H1 (cell line): ENCODE results near the gene TSC1. TPM values are rescaled to one million over a fixed set of nuclear protein-coding genes. Genes with fewer than 3 reads are reported as not detected.

Source experiments
- CTCF ChIA-PET: fragments of 300-600 bp; sonication (Branson Sonifier 250); formaldehyde crosslinking; loops from one replicate; lab custom pipeline; 2021; ENCODE audit not compliant: partially characterized antibody; lab: Charles Lee
- POLR2A ChIA-PET: fragments of 300-600 bp; sonication (Branson Sonifier 250); formaldehyde crosslinking; loops from one replicate; lab custom pipeline; 2021; ENCODE audit warnings: inconsistent platforms; ENCODE audit not compliant: partially characterized antibody; lab: Charles Lee
- DNase-seq, 2 experiments: peaks; one replicate each; pipeline versions ENCODE4 v3.0.0 to v3.0.0-alpha.2; 2010 to 2022; ENCODE audit warnings: low spot score in 2 of 2, low read depth in 1 of 2, mixed read lengths in 1 of 2
- FAIRE-seq: peaks from 2 replicates; lab custom pipeline; 2011; peaks lifted over from hg19 to GRCh38; lab: Jason Lieb, UNC
- H2AFZ ChIP-seq: 2 replicates; pipeline ENCODE4 v1.8.1; 2012; ENCODE audit warnings: low read length, inconsistent platforms
- H2AK5ac ChIP-seq: 2 replicates; pipeline ENCODE4 v1.6.1; 2013; ENCODE audit warnings: low read depth, low read length
- H2BK120ac ChIP-seq: replicated peaks from 2 replicates; pipeline ENCODE3; 2013; ENCODE audit warnings: low read depth, low read length, inconsistent platforms
- H2BK12ac ChIP-seq: 2 replicates; pipeline ENCODE4 v1.6.1; 2013; ENCODE audit warnings: low read depth, low read length
- H2BK15ac ChIP-seq: 2 replicates; pipeline ENCODE4 v1.6.1; 2013; ENCODE audit warnings: low read length
- H2BK20ac ChIP-seq: 2 replicates; pipeline ENCODE4 v1.6.1; 2013; ENCODE audit warnings: low read length
- H2BK5ac ChIP-seq: 2 replicates; pipeline ENCODE4 v1.6.1; 2013; ENCODE audit warnings: low read depth, low read length
- H3K14ac ChIP-seq: 2 replicates; pipeline ENCODE4 v1.6.1; 2013; ENCODE audit warnings: inconsistent platforms; ENCODE audit not compliant: insufficient read length
- H3K18ac ChIP-seq: 2 replicates; pipeline ENCODE4 v1.6.1; 2013; ENCODE audit warnings: low read length; ENCODE audit errors: extremely low read depth
- H3K23ac ChIP-seq: 2 replicates; pipeline ENCODE4 v1.6.1; 2013; ENCODE audit warnings: inconsistent platforms; ENCODE audit not compliant: insufficient read length
- H3K23me2 ChIP-seq: 2 replicates; pipeline ENCODE4 v1.6.1; 2013; ENCODE audit warnings: low read depth, low read length
- H3K27ac ChIP-seq: 2 replicates; pipeline ENCODE4 v1.6.1; 2011; ENCODE audit warnings: low read depth, low read length, inconsistent platforms
- H3K27me3 ChIP-seq, 4 experiments: replicated peaks in 1 of 4; 1 replicate in 1 of 4; 2 replicates in 3 of 4; pipeline versions ENCODE4 v1.6.1 to v1.8.1; 2011 to 2013; ENCODE audit warnings: low read length in 3 of 4, mild to moderate bottlenecking in 3 of 4, inconsistent platforms in 2 of 4, mixed read lengths in 2 of 4, moderate library complexity in 1 of 4; ENCODE audit not compliant: control insufficient read depth in 3 of 4, insufficient read depth in 3 of 4; ENCODE audit errors: extremely low read depth in 1 of 4
- H3K36me3 ChIP-seq, 4 experiments: 2 replicates each; pipeline versions ENCODE4 v1.6.1 to v1.8.1; 2011 to 2013; ENCODE audit warnings: mild to moderate bottlenecking in 4 of 4, low read length in 3 of 4, moderate library complexity in 2 of 4, control low read depth in 1 of 4, inconsistent platforms in 1 of 4; ENCODE audit not compliant: insufficient read depth in 4 of 4, control insufficient read depth in 2 of 4
- H3K4ac ChIP-seq: replicated peaks from 2 replicates; pipeline ENCODE3; 2013; ENCODE audit warnings: low read length, low read depth, mixed read lengths, inconsistent platforms; ENCODE audit not compliant: insufficient read length
- H3K4me1 ChIP-seq, 4 experiments: replicated peaks in 1 of 4; 1 replicate in 1 of 4; 2 replicates in 3 of 4; pipeline versions ENCODE4 v1.6.1 to v1.8.1; 2011 to 2013; ENCODE audit warnings: low read length in 3 of 4, inconsistent platforms in 2 of 4, mixed read lengths in 1 of 4; ENCODE audit not compliant: insufficient read depth in 4 of 4, control insufficient read depth in 3 of 4
- H3K4me2 ChIP-seq, 2 experiments: 2 replicates each; pipeline versions ENCODE4 v1.6.1 to v1.8.1; 2011 to 2013; ENCODE audit warnings: low read depth in 2 of 2, low read length in 2 of 2, control low read depth in 1 of 2, inconsistent platforms in 1 of 2, mild to moderate bottlenecking in 1 of 2; ENCODE audit not compliant: insufficient read depth in 1 of 2
- H3K4me3 ChIP-seq, 4 experiments: fragments of 200-600, 300-600 bp in 1 of 4; sonication (generic), shearing (Covaris generic), sonication (Bioruptor Twin) in 1 of 4; 2 replicates each; pipeline versions ENCODE4 v1.5.1 to v1.8.1; 2011 to 2016; ENCODE audit warnings: low read length in 4 of 4, low read depth in 3 of 4, control low read depth in 2 of 4, inconsistent platforms in 2 of 4, mild to moderate bottlenecking in 2 of 4, mixed read lengths in 1 of 4, moderate library complexity in 1 of 4; ENCODE audit not compliant: insufficient read depth in 2 of 4; ENCODE audit errors: extremely low read depth in 1 of 4
- H3K56ac ChIP-seq: replicated peaks from 2 replicates; pipeline ENCODE3; 2013; ENCODE audit warnings: low read depth, mild to moderate bottlenecking, mixed read lengths, low read length, inconsistent platforms; ENCODE audit not compliant: insufficient read length
- H3K79me1 ChIP-seq: 2 replicates; pipeline ENCODE4 v1.6.1; 2013; ENCODE audit warnings: low read depth, low read length, control low read depth
- H3K79me2 ChIP-seq, 2 experiments: 2 replicates each; pipeline versions ENCODE4 v1.6.1 to v1.8.1; 2012 to 2013; ENCODE audit warnings: low read length in 2 of 2, mild to moderate bottlenecking in 2 of 2, inconsistent platforms in 1 of 2; ENCODE audit not compliant: insufficient read depth in 2 of 2, control insufficient read depth in 1 of 2
- H3K9ac ChIP-seq, 4 experiments: replicated peaks in 1 of 4; 1 replicate in 1 of 4; 2 replicates in 3 of 4; pipeline versions ENCODE4 v1.6.1 to v1.8.1; 2011 to 2013; ENCODE audit warnings: low read depth in 3 of 4, low read length in 3 of 4, control low read depth in 2 of 4, mild to moderate bottlenecking in 2 of 4, moderate library complexity in 2 of 4, inconsistent platforms in 1 of 4; ENCODE audit errors: extremely low read depth in 1 of 4
- H3K9me3 ChIP-seq, 2 experiments: 2 replicates each; pipeline versions ENCODE4 v1.6.1 to v1.8.1; 2012 to 2013; ENCODE audit warnings: mild to moderate bottlenecking in 2 of 2, moderate library complexity in 2 of 2, control low read depth in 1 of 2, inconsistent platforms in 1 of 2, low read depth in 1 of 2, low read length in 1 of 2, mixed read lengths in 1 of 2; ENCODE audit not compliant: insufficient read depth in 2 of 2
- H4K20me1 ChIP-seq, 2 experiments: replicated peaks in 1 of 2; 2 replicates each; pipeline versions ENCODE3 to v1.8.1; 2011 to 2013; ENCODE audit warnings: inconsistent platforms in 2 of 2, low read length in 2 of 2, mild to moderate bottlenecking in 1 of 2; ENCODE audit not compliant: insufficient read depth in 2 of 2, control insufficient read depth in 1 of 2
- H4K5ac ChIP-seq: 2 replicates; pipeline ENCODE4 v1.6.1; 2013; ENCODE audit warnings: low read length, low read depth, mixed read lengths, inconsistent platforms; ENCODE audit not compliant: insufficient read length
- H4K8ac ChIP-seq: 2 replicates; pipeline ENCODE4 v1.8.0; 2013; ENCODE audit warnings: mild to moderate bottlenecking, moderate library complexity, low read length, inconsistent platforms; ENCODE audit not compliant: insufficient read depth; ENCODE audit errors: extremely low read depth
- H4K91ac ChIP-seq: replicated peaks from 2 replicates; pipeline ENCODE3; 2013; ENCODE audit warnings: low read length, mixed read lengths, inconsistent platforms; ENCODE audit not compliant: insufficient read length
- BRCA1 ChIP-seq: IDR thresholded peaks from 2 replicates; pipeline ENCODE4 v1.6.1; 2012; ENCODE audit warnings: low read depth, low read length, improper control_type of control experiment
- CBX5 ChIP-seq: fragments of 300-800, 300-1000 bp; sonication (generic); IDR thresholded peaks from 2 replicates; pipeline ENCODE4 v1.7.1; 2016; ENCODE audit warnings: antibody characterized with exemption, low read length, low read depth
- CHD2 ChIP-seq: IDR thresholded peaks from 2 replicates; pipeline ENCODE4 v1.6.1; 2012; ENCODE audit warnings: low read length, improper control_type of control experiment
- EP300 ChIP-seq, 2 experiments: IDR thresholded peaks; 1 replicate in 1 of 2; 2 replicates in 1 of 2; pipeline ENCODE4 v1.6.1; 2011 to 2012; ENCODE audit warnings: low read depth in 2 of 2, low read length in 2 of 2, mild to moderate bottlenecking in 2 of 2, borderline replicate concordance in 1 of 2, inconsistent platforms in 1 of 2, moderate library complexity in 1 of 2
- GABPA ChIP-seq: IDR thresholded peaks from 2 replicates; pipeline ENCODE4 v1.6.1; 2011; ENCODE audit warnings: mild to moderate bottlenecking, low read length, moderate library complexity, borderline replicate concordance; ENCODE audit not compliant: insufficient read depth
- GTF2F1 ChIP-seq: IDR thresholded peaks from 2 replicates; pipeline ENCODE4 v1.6.1; 2012; ENCODE audit warnings: low read depth, low read length, improper control_type of control experiment, borderline replicate concordance
- JUN ChIP-seq: IDR thresholded peaks from 2 replicates; pipeline ENCODE4 v1.6.1; 2011; ENCODE audit warnings: low read depth, mild to moderate bottlenecking, improper control_type of control experiment, low read length
- RXRA ChIP-seq: IDR thresholded peaks from 2 replicates; pipeline ENCODE4 v1.6.1; 2011; ENCODE audit warnings: low read depth, mild to moderate bottlenecking, low read length, moderate library complexity; ENCODE audit not compliant: insufficient read depth
- SIRT6 ChIP-seq: IDR thresholded peaks from one replicate; pipeline ENCODE4 v1.7.1; 2012; ENCODE audit warnings: low read length, inconsistent platforms
- TAF1 ChIP-seq: IDR thresholded peaks from 2 replicates; pipeline ENCODE4 v1.6.1; 2011; ENCODE audit warnings: mild to moderate bottlenecking, low read depth, low read length
- TAF7 ChIP-seq: optimal IDR thresholded peaks from 2 replicates; pipeline ENCODE3; 2011; ENCODE audit warnings: low read depth, mild to moderate bottlenecking, inconsistent platforms, low read length, moderate library complexity, borderline replicate concordance
- WGBS, 2 experiments: shearing (Covaris generic) in 1 of 2; methylation state at CpG; one replicate each; pipeline versions ENCODE4 v1.1.6 to v1.1.7; 2013 to 2015; ENCODE audit warnings: low lambda C conversion rate in 2 of 2, mixed read lengths in 2 of 2, inconsistent platforms in 1 of 2, low coverage in 1 of 2, missing lambda C conversion rate in 1 of 2; ENCODE audit not compliant: insufficient replicate concordance in 2 of 2, insufficient coverage in 1 of 2, insufficient read length in 1 of 2; ENCODE audit errors: extremely low coverage in 1 of 2, missing lambda C conversion rate in 1 of 2; 5-methylcytosine and 5-hydroxymethylcytosine counted together
- polyA plus RNA-seq, 7 experiments: library from polyadenylated mRNA; depleted of rRNA in 3 of 7; stranded (reverse) in 5 of 7; unstranded in 2 of 7; fragments of >200 nt in 5 of 7; fragments of 200-250 nt in 2 of 7; gene quantifications; 1 replicate in 5 of 7; 2 replicates in 1 of 7; 4 replicates in 1 of 7; pipeline versions ENCODE4 v1.2.1 to v1.2.3, GENCODE V29; 2011 to 2013; ENCODE audit warnings: missing spikeins in 2 of 7, mixed read lengths in 2 of 7
- total RNA-seq: library from RNA; stranded (reverse); fragmentation: NEBNext Ultra II Directional; extraction: Animal tissue kit (Norgen Biotek cat#: 25700); gene quantifications from 2 replicates; pipeline ENCODE4 v1.2.1, GENCODE V29; 2021

The TSC1 gene
- total and polyA plus RNA-seq, 2 of the 8 experiments (the other 6 are each of a cell fraction or from before 2014, with no cell fraction given): 37.2 to 46.0 TPM

DNA sequence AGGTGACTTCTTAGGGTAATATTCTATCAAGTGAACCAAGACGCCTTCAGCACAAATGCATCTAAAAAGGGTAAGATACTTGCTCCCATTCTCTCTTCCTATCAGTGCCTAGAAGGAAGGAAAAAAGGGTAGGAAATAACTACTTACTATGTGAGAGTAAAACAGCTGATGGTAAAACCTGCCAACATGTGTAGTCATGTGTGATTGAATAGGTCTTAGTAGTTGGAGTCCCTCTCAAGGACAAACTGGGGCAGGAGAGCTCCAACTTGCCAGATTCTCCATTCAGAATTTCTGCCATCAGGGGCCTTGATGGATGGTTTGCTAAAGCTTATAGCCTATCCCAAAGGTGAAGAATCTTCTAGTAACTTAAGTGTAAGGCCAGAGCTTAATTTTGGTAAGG is 5.2 kb downstream of the TSC1 start:
- Histone ChIP-seq H3K36me3 (peaks cover 0 to 7% (median 0%) of the 10 kb centered on the region in 4 experiments; a peak in 1 of 8 replicates), H3K79me1 (peaks cover 14% of the 10 kb centered on the region), H4K91ac (no peak overlapping the region), H3K14ac (no peak overlapping the region), H3K27me3 (no peaks in the 10 kb centered on the region), H2BK20ac (no peak overlapping the region), H2BK15ac (no peak overlapping the region), H3K18ac (no peak overlapping the region), H4K8ac (no peak overlapping the region), H2BK5ac (no peak overlapping the region), H2BK12ac (no peak overlapping the region), H3K23ac (no peak overlapping the region), H2AK5ac (no peak overlapping the region), H3K4me3 (no peak overlapping the region), H3K56ac (no peak overlapping the region), H3K79me2 (peaks cover 12 to 88% of the 10 kb centered on the region in 2 experiments), H2BK120ac (no peak overlapping the region), H3K27ac (no peak overlapping the region), H3K9me3 (no peaks in the 10 kb centered on the region), H3K23me2 (peaks cover 4% of the 10 kb centered on the region; the same call in 1 of the 2 replicates), H2AFZ (no peak overlapping the region)
- FAIRE-seq (no peak), DNase-seq (no peak)
- POLR2A ChIA-PET: no interaction called here
- TF ChIP-seq GABPA: no peak
- TF ChIP-seq JUN: no peak
- no peak for TF ChIP-seq SIRT6
- TF ChIP-seq TAF1: no peak
- no peak for TF ChIP-seq BRCA1
- TF ChIP-seq GTF2F1: no peak
- no peak for TF ChIP-seq EP300 (IDR thresholded peaks at IDR 0.05; ENCODE audit: borderline replicate concordance in 1 of 2, low read depth in 2 of 2, low read length in 2 of 2)
- no peak for TF ChIP-seq RXRA
- TF ChIP-seq CHD2: no peak
- no peak for TF ChIP-seq TAF7
- TF ChIP-seq CBX5: no peak
- TF ChIP-seq, all 59 proteins: peak for 0
- Histone ChIP-seq H3K4me2 (no peak overlapping the region), H3K9ac (no peak overlapping the region), H4K20me1 (peaks cover 0 to 7% of the 10 kb centered on the region in 2 experiments), H3K4ac (no peak overlapping the region), H3K4me1 (peaks cover 3 to 9% (median 4%) of the 10 kb centered on the region in 4 experiments; a peak in 5 of 7 replicates), H4K5ac (no peak overlapping the region)
- CTCF ChIA-PET: interaction anchor here (1.3 to 1.9 kb wide), 2 partner anchors 38 to 90 kb away, joined by 4 to 6 read pairs; no protein-coding TSS in a partner anchor
- WGBS, 2 experiments: 72% methylated on average over 1 of the region's 1 CpG; no CpG with 5 or more reads in 1 of the 2 experiments
